A204.1 (cell line): ENCODE results near the gene SLC35F4.
"Not testable (repeated sequence)": the region's sequence is repeated elsewhere in the genome, so short reads cannot be mapped to it uniquely, and the experiment has no call there.

Experiments
- FAIRE-seq: peaks from 2 replicates; lab custom pipeline; 2012; peaks lifted over from hg19 to GRCh38; lab: Jason Lieb, UNC

SLC35F4 gene

GRCh38 chr14:57722141-57722540 lies 143.8 kb downstream of the SLC35F4 start:
- not testable (repeated sequence) for FAIRE-seq

GRCh38 chr14:57714487-57714931 lies 151.4 kb downstream of the SLC35F4 start:
- FAIRE-seq: no peak

GRCh38 chr14:57712698-57713097 lies 153.2 kb downstream of the SLC35F4 start:
- FAIRE-seq: peak; percentile 89

DNA sequence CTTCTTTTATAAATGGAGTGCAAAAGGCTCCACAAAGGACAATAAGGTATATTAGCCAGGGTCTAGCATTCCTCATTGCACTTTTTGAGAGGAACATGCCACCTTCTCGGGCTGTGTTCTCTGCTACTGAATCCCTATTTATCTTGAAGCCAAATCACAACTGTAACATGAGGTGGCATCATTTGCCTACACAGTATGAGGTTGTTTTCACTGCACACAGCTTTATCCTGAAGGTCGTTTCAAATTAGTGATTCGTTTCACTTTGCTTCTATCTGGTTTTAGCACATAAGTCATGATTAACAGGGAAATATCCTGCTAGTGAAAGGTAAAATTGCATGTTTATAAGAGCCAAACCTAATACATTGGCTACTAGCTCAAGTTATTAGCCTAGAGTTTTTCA lies 153.8 kb downstream of the SLC35F4 start:
- no peak for FAIRE-seq

- FAIRE-seq: no peak
Measured at GRCh38 chr14:57709909-57710308, 156.0 kb downstream of the SLC35F4 start.

DNA sequence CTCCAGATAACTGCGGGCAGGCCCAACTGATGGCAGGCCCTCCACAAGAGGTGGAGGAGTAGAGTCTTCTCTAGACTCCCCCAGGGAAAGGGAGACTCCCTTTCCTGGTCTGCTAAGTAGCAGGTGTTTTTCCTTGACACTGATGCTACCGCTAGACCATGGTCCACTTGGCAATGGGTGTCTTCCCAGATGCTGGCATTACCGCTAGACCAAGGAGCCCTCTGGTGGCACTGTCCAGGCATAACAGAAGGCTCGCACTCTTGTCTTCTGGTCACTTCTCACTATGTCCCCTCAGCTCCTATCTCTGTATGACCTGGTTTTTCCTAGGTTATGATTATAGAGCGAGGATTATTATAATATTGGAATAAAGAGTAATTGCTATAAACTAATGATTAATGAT lies 156.8 kb downstream of the SLC35F4 start:
- FAIRE-seq: not testable (repeated sequence)

DNA sequence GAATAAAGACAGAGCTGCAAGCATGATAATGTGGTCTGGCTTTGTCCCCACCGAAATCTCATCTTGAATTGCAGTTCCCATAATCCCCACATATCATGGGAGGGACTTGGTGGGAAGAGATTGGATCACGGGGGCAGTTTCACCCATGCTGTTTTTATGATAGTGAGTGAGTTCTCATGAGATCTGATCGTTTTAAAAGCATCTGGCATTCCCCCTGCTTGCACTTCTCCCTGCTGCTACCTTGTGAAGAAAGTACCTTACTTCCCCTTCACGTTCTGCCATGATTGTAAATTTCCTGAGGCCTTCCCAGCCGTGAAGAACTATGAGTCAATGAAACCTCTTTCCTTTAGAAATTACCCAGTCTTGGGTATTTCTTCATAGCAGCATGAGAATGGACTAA lies 158.7 kb downstream of the SLC35F4 start:
- no peak for FAIRE-seq

GRCh38 chr14:57704763-57705162 lies 161.1 kb downstream of the SLC35F4 start:
- FAIRE-seq: no peak

- no peak for FAIRE-seq
Measured at GRCh38 chr14:57699947-57700346, 165.9 kb downstream of the SLC35F4 start.

DNA sequence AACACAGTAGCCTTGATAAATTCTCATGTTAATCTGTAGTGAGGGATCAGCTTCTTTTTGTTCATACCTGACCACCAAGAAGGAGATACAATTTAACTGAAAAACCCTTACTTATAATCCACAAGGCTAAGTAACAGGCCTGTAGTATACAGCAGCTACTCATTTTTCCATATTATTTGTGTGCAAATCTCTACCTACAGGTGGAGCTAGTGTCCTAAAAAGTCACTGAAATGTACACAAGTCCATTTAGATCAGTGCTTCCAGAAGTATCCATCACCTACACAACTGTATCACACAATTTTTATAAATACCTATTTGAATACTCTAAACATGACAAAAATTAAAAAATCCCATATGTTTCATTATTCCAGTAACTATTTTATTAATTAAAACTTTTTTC lies 173.2 kb downstream of the SLC35F4 start:
- FAIRE-seq: peak; percentile 92

GRCh38 chr14:57687416-57687815 lies 178.5 kb downstream of the SLC35F4 start:
- no peak for FAIRE-seq

- FAIRE-seq: no peak
Measured at GRCh38 chr14:57686304-57686703, 179.6 kb downstream of the SLC35F4 start.

DNA sequence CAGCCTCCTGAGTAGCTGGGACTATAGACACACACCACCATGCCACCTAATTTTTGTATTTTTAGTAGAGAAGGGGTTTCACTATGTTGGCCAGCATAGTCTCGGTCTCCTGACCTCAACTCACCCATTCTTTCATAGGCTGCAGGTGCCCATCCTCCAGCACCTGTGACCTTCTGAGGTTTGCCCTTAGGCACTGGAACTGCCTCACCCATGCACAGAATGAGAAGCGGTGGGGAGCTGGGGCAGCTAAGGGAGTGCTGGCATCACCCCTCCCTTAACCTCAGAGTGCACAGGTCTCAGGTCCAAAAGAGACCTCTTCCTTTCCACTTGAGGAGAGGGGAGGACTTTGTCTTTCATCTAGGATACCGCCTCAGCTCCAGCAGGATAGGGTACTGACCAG lies 194.9 kb downstream of the SLC35F4 start:
- FAIRE-seq: no peak

DNA sequence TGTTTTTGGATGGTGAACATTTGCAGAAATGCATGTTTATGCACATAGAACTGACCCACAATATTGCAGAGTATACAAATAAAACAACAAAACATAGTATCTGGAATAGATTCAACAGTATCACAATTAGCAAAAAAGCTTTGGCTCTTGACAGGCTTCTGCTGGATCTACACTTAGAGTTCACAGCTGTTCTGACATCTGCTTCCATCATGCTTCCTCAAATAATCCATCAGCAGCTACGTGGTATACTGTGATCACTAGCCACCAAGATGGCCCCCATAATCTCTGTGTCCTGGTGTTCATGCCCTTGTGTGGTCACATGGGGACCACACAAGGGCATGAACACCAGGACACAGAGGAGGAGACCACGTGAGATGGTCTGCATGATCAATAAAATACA lies 205.7 kb downstream of the SLC35F4 start:
- FAIRE-seq: no peak

- no peak for FAIRE-seq
Measured at GRCh38 chr14:57659052-57659451, 206.8 kb downstream of the SLC35F4 start.

- no peak for FAIRE-seq
Measured at GRCh38 chr14:57657487-57657886, 208.4 kb downstream of the SLC35F4 start.

GRCh38 chr14:57656853-57657252 lies 209.0 kb downstream of the SLC35F4 start:
- no peak for FAIRE-seq

GRCh38 chr14:57652769-57653168 lies 213.1 kb downstream of the SLC35F4 start:
- no peak for FAIRE-seq

DNA sequence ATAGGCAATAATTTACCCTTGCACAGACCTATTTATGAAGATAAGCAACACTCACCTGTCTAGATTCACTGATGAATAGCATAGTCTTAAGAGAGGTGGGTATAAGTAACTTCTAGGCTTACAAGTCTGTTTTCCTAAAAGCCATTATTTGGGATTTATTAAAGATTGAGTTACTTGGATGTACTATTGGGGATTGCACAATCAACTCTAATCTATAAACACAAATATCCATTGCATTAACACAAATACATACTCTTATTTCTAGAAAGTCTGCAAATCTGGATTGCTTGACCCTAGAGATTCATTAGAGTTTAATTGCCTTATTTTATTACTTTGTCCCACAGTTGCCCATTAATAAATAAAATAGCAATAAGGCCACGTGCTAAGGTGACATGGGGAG lies 224.1 kb downstream of the SLC35F4 start:
- FAIRE-seq: no peak

DNA sequence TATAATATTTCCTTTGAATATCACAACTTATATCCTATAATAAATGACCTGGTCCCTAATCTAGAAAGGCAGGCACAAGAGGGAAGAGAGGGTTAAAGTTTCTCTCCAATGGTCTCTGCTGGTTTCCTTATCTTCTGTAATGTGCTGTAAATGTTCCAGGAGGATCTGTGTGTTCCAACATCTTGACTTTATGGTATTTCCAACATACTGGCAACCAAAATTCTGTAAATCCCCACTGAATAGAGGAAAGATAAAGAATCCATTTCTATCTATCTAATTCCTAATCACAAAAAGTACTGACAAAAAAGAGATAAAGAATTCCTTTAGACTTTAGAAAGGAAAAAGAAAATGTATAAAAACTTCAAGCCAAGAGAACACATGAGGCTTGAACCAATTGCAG lies 225.9 kb downstream of the SLC35F4 start:
- no peak for FAIRE-seq

GRCh38 chr14:57637901-57638300 lies 228.0 kb downstream of the SLC35F4 start:
- FAIRE-seq: no peak

DNA sequence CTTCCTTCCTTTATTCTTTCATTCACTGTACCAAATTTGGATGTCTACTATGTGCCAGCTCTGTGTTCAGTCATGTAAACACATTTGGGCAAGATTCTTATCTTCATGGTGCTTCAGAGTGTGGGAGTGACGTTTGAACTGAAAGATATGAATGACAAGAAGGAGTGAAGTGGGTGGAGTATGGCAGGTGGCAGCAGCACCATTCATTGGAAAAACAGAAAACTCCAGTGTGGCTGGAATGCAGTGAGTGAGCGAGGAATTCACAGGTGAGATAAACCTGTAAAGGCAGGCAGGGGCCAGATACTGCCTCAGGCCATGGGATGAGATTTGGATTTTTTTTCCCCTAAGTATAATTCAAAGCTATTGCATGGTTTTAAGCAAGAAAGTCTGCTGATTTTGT lies 231.6 kb downstream of the SLC35F4 start:
- no peak for FAIRE-seq

- no peak for FAIRE-seq
Measured at GRCh38 chr14:57632649-57633048, 233.2 kb downstream of the SLC35F4 start.

DNA sequence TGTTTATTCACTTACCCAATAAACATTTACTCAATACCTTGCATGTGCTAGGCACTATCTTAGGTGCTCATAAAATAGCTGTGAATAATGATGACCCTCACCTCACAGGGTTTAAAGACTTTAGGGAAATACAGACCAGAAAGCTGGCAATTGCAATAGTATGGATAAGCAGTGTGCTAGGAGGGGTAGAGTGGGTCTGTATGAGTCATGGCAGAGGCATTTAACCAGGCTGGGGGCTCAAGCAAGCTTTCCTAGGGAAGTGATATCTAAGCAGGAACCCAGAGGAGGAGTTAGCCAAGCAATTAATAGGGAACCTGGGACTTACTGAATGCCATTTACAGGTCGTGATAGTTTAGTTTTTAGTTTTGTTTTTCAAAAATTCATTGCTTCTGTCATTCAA lies 248.4 kb downstream of the SLC35F4 start:
- FAIRE-seq: no peak

DNA sequence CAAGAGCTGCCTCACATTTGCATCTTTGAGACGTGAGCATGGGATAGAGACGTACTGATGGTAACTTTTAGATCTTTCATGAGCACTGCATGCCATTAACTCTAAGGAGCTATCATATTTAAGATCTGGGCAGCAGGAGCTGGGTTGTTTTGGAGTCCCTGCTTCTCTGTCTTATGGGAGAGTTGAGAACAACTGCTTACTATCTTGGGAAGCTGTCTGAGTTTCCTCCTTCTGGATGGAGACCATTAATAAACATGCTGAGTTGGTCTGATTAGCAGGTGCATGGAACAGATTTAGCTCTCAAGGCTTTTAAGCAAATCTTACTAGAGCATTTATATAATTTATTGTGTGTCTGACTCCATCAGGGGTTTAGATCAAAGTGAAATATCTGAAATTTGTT lies 252.9 kb downstream of the SLC35F4 start:
- no peak for FAIRE-seq
